22Rv1 (cell line): ENCODE results near the gene HBQ1.
"Not testable (repeated sequence)": the region's sequence is repeated elsewhere in the genome, so short reads cannot be mapped to it uniquely, and the experiment has no call there.

Experiments
- H3K27ac ChIP-seq: fragments of 450-650 bp; 2 replicates; pipeline ENCODE4 v1.5.1; 2017
- CTCF ChIP-seq: fragments of 450-650 bp; IDR thresholded peaks from 2 replicates; pipeline ENCODE4 v1.5.1; 2017; ENCODE audit warnings: mild to moderate bottlenecking
- ZFX ChIP-seq: fragments of 450-650 bp; IDR thresholded peaks from 2 replicates; pipeline ENCODE4 v1.6.1; 2017; ENCODE audit warnings: antibody characterized with exemption, borderline replicate concordance

Gene HBQ1

GRCh38 chr16:143047-143446 is 37.2 kb upstream of the HBQ1 start:
- no peak for TF ChIP-seq ZFX
- no peak for TF ChIP-seq CTCF
- no peak overlapping the region for H3K27ac ChIP-seq

- no peak overlapping the region for H3K27ac ChIP-seq
- TF ChIP-seq CTCF (no peak), ZFX (no peak)
These were observed 36.8 kb upstream of the HBQ1 start for GRCh38 chr16:143456-143855.

DNA sequence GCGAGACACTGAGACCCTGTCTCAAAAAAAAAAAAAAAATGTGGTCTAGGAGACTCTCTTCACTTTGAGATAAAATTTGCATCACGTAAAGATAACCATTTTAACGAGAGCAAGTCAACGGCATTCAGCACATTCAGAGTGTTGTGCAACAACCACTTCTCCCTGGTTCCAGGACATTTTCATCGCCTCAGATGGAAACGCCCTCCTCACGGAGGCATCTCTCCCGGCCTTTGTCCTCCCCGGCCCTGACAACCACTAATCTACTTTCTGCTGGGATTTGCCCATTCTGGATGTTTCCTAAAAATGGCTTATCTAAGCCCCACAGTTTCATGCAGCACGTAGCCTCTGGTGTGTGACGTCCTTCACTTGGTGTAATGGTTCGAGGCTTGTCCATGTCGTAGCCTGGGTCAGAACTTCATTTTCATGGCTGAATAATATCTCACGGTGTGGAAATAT is 35.4 kb upstream of the HBQ1 start:
- no peak overlapping the region for H3K27ac ChIP-seq
- TF ChIP-seq ZFX, result no peak
- no peak for TF ChIP-seq CTCF

DNA sequence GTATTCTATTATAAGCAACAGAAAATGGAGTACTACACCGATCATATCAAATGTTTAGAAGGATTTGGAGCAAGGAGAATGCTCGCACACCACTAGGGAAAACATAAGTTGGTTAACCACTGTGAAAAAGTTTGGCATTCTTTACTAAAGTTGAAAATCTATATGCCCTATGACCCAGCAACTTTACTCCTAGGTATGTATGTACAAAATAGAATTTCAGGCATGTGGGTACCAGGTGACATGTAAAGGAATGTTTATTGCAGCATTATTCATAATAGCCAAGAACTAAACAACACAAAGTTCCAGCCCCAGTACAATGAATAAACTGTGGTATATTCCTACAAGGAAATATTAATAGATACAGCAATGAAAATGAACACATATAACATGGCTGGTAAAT is 33.6 kb upstream of the HBQ1 start:
- H3K27ac ChIP-seq, result no peak overlapping the region
- TF ChIP-seq ZFX (no peak), CTCF (no peak)

GRCh38 chr16:149024-149660 is 31.1 kb upstream of the HBQ1 start:
- no peak for TF ChIP-seq CTCF
- no peak for TF ChIP-seq ZFX
- H3K27ac ChIP-seq, result no peak overlapping the region

DNA sequence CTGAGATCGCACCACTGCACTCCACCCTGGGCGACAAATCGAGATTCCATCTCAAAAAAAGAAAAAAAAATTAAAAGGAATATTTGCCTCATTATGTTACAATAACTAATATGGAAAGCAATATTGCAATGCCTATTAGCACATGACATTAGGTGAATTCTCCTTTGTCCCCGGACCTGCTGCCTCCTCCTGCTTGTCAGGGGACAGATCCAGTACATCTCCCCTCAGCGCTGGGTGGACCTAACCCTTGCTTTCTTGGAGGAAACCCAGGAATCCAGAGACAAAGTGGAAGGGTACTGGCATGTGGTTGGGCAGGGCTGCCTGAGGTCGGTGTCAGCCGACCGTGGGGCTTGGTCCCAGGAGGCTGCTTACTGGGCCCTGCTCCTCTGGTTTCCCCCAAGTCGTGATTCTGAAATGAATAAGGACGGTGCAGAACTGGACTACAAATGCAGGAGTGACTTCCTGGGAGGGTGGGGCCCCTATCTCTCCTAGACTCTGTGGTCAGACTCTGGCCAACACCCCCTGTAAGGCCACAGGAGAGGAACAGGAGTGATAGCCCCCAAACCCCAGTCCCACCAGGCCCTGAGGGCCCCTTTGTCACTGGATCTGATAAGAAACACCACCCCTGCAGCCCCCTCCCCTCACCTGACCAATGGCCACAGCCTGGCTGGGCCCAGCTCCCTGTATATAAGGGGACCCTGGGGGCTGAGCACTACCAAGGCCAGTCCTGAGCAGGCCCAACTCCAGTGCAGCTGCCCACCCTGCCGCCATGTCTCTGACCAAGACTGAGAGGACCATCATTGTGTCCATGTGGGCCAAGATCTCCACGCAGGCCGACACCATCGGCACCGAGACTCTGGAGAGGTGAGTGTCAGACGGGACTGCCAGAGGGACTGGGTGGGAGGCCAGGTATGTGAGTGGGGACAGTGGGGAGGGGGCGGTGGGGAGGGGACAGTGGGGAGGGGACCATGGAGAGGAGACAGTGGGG is 27.8 kb upstream of the HBQ1 start, which contains the start of gene HBZ:
Gene HBZ, plus strand, starts transcription at position 504 of the 988 bp plus-strand sequence. Its CDS starts 266 bp downstream, at position 770.
- TF ChIP-seq ZFX (no peak), CTCF (no peak)

DNA sequence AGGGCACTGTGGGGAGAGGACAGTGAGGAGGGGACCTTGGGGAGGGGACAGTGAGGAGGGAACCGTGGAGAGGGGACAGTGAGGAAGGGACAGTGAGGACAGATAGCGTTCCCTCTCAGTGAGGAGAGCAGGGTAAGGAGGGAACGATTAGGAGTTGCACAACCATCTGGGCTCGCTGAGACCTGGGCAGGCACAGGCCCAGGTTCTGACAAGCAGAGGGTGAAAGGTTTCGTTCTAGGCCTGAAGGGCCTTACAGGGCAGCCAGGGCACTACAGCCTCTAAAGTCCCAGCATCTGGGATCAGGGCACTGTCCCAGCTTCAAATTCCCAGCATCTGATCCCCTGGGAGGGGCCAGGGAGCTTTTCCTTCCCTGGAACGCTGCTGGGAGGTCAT is 27.1 kb upstream of the HBQ1 start:
- not testable (repeated sequence) for H3K27ac ChIP-seq

More for the DNA sequence above, 27.8 kb upstream of the HBQ1 start, which contains the start of gene HBZ:
- H3K27ac ChIP-seq, result no peak within 1 kb of the TSS

DNA sequence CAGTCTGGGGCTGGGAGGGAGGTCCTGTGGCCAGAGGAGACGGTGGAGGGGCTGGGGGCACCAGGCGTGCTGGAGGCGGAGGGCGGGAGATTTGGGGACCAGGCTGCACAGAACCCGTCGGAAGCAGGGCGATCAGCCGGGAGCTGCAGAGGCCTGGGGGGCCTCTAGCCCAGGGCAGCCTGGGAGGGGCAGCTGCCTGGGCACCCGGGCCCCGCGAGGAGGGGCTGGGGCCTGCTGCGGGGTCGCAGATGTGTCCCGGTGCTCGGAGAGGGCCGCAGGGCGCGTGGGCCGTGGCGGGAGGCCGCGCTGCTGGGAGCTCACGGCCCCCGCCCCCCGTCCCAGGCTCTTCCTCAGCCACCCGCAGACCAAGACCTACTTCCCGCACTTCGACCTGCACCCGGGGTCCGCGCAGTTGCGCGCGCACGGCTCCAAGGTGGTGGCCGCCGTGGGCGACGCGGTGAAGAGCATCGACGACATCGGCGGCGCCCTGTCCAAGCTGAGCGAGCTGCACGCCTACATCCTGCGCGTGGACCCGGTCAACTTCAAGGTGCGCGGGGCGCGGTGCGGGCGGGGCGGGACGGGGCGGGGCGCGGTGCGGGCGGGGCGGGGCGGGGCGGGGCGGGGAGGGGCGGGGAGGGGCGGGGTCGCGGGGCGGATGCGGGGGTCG is 26.6 kb upstream of the HBQ1 start:
- H3K27ac ChIP-seq, result not testable (repeated sequence)
